Psoas muscle (tissue), 8 donors: ENCODE data around the gene SYF2. TPM values are rescaled to one million over a fixed set of nuclear protein-coding genes. Genes with fewer than 3 reads are reported as not detected.

Experiments
- ATAC-seq, 4 donors: fragments of 200-7000 bp; cut with Tn5 transposase; one replicate each; pipeline ENCODE4 v1.9.1; 2020; ENCODE audit warnings: moderate library complexity in 3 of 4, mild to moderate bottlenecking in 2 of 4
- DNase-seq, 2 donors: peaks; one replicate each; pipeline ENCODE4 v3.0.0-alpha.2; 2020
- H3K27ac ChIP-seq: fragments of 200-600 bp; one replicate; pipeline ENCODE4 v1.8.0; 2022
- H3K27me3 ChIP-seq, 3 donors: fragments of 200-600 bp in 1 of 3; one replicate each; pipeline versions ENCODE4 v1.6.1 to v1.8.0; 2013 to 2022; ENCODE audit warnings: low read length in 2 of 3, mild to moderate bottlenecking in 2 of 3, moderate library complexity in 1 of 3; ENCODE audit not compliant: insufficient read depth in 3 of 3
- H3K36me3 ChIP-seq, 2 donors: fragments of 200-600 bp in 1 of 2; one replicate each; pipeline versions ENCODE4 v1.6.1 to v1.8.0; 2013 to 2022; ENCODE audit warnings: low read depth in 1 of 2, mild to moderate bottlenecking in 1 of 2, moderate library complexity in 1 of 2; ENCODE audit not compliant: insufficient read depth in 1 of 2
- H3K4me1 ChIP-seq: fragments of 200-600 bp; one replicate; pipeline ENCODE4 v1.8.0; 2022
- H3K4me3 ChIP-seq: fragments of 200-600 bp; one replicate; pipeline ENCODE4 v1.8.0; 2022; ENCODE audit warnings: mild to moderate bottlenecking
- H3K9me3 ChIP-seq: fragments of 200-600 bp; one replicate; pipeline ENCODE4 v1.8.0; 2022
- CTCF ChIP-seq: fragments of 200-600 bp; IDR thresholded peaks from one replicate; pipeline ENCODE4 v1.8.0; 2022; ENCODE audit warnings: antibody characterized with exemption
- WGBS, 3 donors: extraction: QIAGEN DNeasy Blood & Tissue Kit; methylation state at CpG; one replicate each; pipeline versions ENCODE4 v1.1.6 to v1.1.7; 2013; 5-methylcytosine and 5-hydroxymethylcytosine counted together
- intact Hi-C, 2 donors: fragments of 100-400 bp; cut with DNase I; formaldehyde crosslinking; loops; one replicate each; pipeline versions ENCODE4 v1.11.0 to v1.14.2; 2022
- polyA plus RNA-seq, 3 donors: library from polyadenylated mRNA; stranded (reverse); fragments of 200-250 nt; gene quantifications; one replicate each; pipeline ENCODE4 v1.2.3, GENCODE V29; 2013
- total RNA-seq, 4 donors: library from RNA; stranded (reverse); fragmentation: NEBNext Ultra II Directional in 2 of 4; extraction: Animal tissue kit (Norgen Biotek cat#: 25700) in 2 of 4; gene quantifications; one replicate each; pipeline versions ENCODE4 v1.2.1 to v1.2.4, GENCODE V29; 2021 to 2023
- donor health status: healthy with polysubstance abuse.
- donor health status: DM: no; HTN: no; CAD: no; lungs with moderate emphysema.
- donor health status: Bipolar disorder and iron deficiency.
- donor health status: healthy.
- donor health status: DM: yes; HTN: yes; CAD: no.
- donor health status: DM: no; HTN: no; CAD: no.
- donor health status: DM: no; HTN: no; CAD: no.
- donor health status: DM: yes; HTN: yes; CAD: no.

Gene SYF2
- total and polyA plus RNA-seq, 7 donors: 23.9 to 92.9 (median 44.5) TPM

- Histone ChIP-seq H3K4me1 (no peaks in the 10 kb centered on the region), H3K36me3 (no peaks in the 10 kb centered on the region), H3K9me3 (no peaks in the 10 kb centered on the region), H3K4me3 (no peak overlapping the region), H3K27me3 (peaks cover 0 to 5% (median 2%) of the 10 kb centered on the region in 3 donors), H3K27ac (no peak overlapping the region)
- intact Hi-C loops: loop anchor here in 1 of 2 donors (1.0 to 10.0 kb wide), 2 partner anchors 101 to 357 kb away; no protein-coding TSS in a partner anchor
- DNase-seq: no peak
- 42 to 49% (median 44%) methylated on average over 5 of the region's 5 CpGs for WGBS, 3 donors
- no peak for ATAC-seq
- TF ChIP-seq CTCF: no peak
These were observed 26.5 kb downstream of the SYF2 start for GRCh38 chr1:25205786-25206185.

GRCh38 chr1:25204797-25205480 lies 27.4 kb downstream of the SYF2 start:
- ATAC-seq: peak in 3 of 4 donors; percentile 52 to 75 (median 55)

GRCh38 chr1:25201006-25201405 lies 31.3 kb downstream of the SYF2 start:
- intact Hi-C loops: loop anchor here in 1 of 2 donors (10.0 kb wide), 1 partner anchor 96 kb away; no protein-coding TSS in a partner anchor
- Histone ChIP-seq H3K27me3 (peaks cover 0 to 1% (median 0%) of the 10 kb centered on the region in 3 donors), H3K4me3 (no peak overlapping the region), H3K27ac (no peak overlapping the region), H3K9me3 (no peaks in the 10 kb centered on the region), H3K36me3 (no peaks in the 10 kb centered on the region), H3K4me1 (peaks cover 22% of the 10 kb centered on the region)
- TF ChIP-seq CTCF: no peak
- no peak for ATAC-seq
- no peak for DNase-seq
- WGBS, 3 donors: 55 to 58% (median 57%) methylated on average over 7 of the region's 7 CpGs

More at GRCh38 chr1:25204797-25205480, 27.4 kb downstream of the SYF2 start:
- H3K36me3 ChIP-seq: no peaks in the 10 kb centered on the region
- peaks cover 0 to 2% (median 0%) of the 10 kb centered on the region in 3 donors for H3K27me3 ChIP-seq
- DNase-seq: no peak
- intact Hi-C loops: loop anchor here in 1 of 2 donors (1.0 to 10.0 kb wide), 2 partner anchors 100 to 357 kb away; no protein-coding TSS in a partner anchor
- WGBS, 3 donors: 53 to 57% (median 54%) methylated on average over 9 of the region's 9 CpGs
- peaks cover 4% of the 10 kb centered on the region for H3K4me1 ChIP-seq
- no peak overlapping the region for H3K27ac ChIP-seq
- peak; percentile 78 for TF ChIP-seq CTCF
- H3K9me3 ChIP-seq: no peaks in the 10 kb centered on the region
- no peak overlapping the region for H3K4me3 ChIP-seq

- TF ChIP-seq CTCF: no peak
- Histone ChIP-seq H3K9me3 (no peaks in the 10 kb centered on the region), H3K4me1 (peaks cover 22% of the 10 kb centered on the region), H3K27me3 (peaks cover 0 to 1% (median 0%) of the 10 kb centered on the region in 3 donors), H3K36me3 (no peaks in the 10 kb centered on the region), H3K27ac (no peak overlapping the region), H3K4me3 (no peak overlapping the region)
- intact Hi-C loops: loop anchor here in 1 of 2 donors (10.0 kb wide), 2 partner anchors 95 to 275 kb away; no protein-coding TSS in a partner anchor
- no peak for DNase-seq
- ATAC-seq: peak; percentile 26 to 45 (median 36)
- WGBS, 3 donors: 29 to 41% (median 37%) methylated on average over 20 of the region's 20 CpGs
These were observed 32.3 kb downstream of the SYF2 start for GRCh38 chr1:25199819-25200620.
